Measurements from ENCODE around the gene B4GALNT3. TPM values are rescaled to one million over a fixed set of nuclear protein-coding genes. Genes with fewer than 3 reads are reported as not detected.

B4GALNT3 gene
- polyA plus RNA-seq, 2 of the 4 experiments (the other 2 are of a cell fraction), result 0.43 to 0.53 TPM

- TF ChIP-seq, protein P1, sequence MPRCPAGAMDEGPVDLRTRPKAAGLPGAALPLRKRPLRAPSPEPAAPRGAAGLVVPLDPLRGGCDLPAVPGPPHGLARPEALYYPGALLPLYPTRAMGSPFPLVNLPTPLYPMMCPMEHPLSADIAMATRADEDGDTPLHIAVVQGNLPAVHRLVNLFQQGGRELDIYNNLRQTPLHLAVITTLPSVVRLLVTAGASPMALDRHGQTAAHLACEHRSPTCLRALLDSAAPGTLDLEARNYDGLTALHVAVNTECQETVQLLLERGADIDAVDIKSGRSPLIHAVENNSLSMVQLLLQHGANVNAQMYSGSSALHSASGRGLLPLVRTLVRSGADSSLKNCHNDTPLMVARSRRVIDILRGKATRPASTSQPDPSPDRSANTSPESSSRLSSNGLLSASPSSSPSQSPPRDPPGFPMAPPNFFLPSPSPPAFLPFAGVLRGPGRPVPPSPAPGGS (IDR thresholded peaks at IDR 0.05), result no peak
- TF ChIP-seq KDM1A (IDR thresholded peaks at IDR 0.05; ENCODE audit: low read depth) (peak; percentile 89), CBX2 (IDR thresholded peaks at IDR 0.05; ENCODE audit: borderline replicate concordance, low read depth) (no peak), HES2 (IDR thresholded peaks at IDR 0.05) (no peak), NFE2L2 (conservative IDR thresholded peaks at IDR 0.05; ENCODE audit: low read length) (no peak), SMC3 (IDR thresholded peaks at IDR 0.05) (peak; percentile 96), BHLHE40 (IDR thresholded peaks at IDR 0.05; ENCODE audit: low read depth, low read length) (no peak), HOXB13 (CRISPR knock-in tag; IDR thresholded peaks at IDR 0.05; ENCODE audit: low read depth) (no peak), JUN (IDR thresholded peaks at IDR 0.05) (no peak; a peak in 1 of 5 replicates), JUNB (IDR thresholded peaks at IDR 0.05) (no peak), EHMT2 (IDR thresholded peaks at IDR 0.05; ENCODE audit: low read depth) (no peak), ZC3H11A (IDR thresholded peaks at IDR 0.05) (no peak), RAD21 (conservative IDR thresholded peaks at IDR 0.05 in 1 of 2, IDR thresholded peaks at IDR 0.05 in 1 of 2) (peak; percentile 95 to 98), KDM5A (IDR thresholded peaks at IDR 0.05) (no peak), CHD4 (IDR thresholded peaks at IDR 0.05; ENCODE audit: borderline replicate concordance) (peak; percentile 75; the same call in 1 of the 2 replicates), CHD2 (IDR thresholded peaks at IDR 0.05; ENCODE audit: low read length, partially characterized antibody) (no peak), POLR2A (IDR thresholded peaks at IDR 0.05; ENCODE audit: low read length) (no peak), CBX8 (IDR thresholded peaks at IDR 0.05) (no peak), FOXS1 (CRISPR knock-in tag; IDR thresholded peaks at IDR 0.05) (no peak), ZNF302 (CRISPR knock-in tag; IDR thresholded peaks at IDR 0.05) (no peak), HDAC2 (IDR thresholded peaks at IDR 0.05) (no peak), RCOR1 (IDR thresholded peaks at IDR 0.05; ENCODE audit: low read depth, low read length) (no peak), ZFP36 (IDR thresholded peaks at IDR 0.05; ENCODE audit: borderline replicate concordance, partially characterized antibody) (no peak), GATA3 (IDR thresholded peaks at IDR 0.05; ENCODE audit: borderline replicate concordance) (no peak), POLR2AphosphoS2 (conservative IDR thresholded peaks at IDR 0.05; ENCODE audit: low read length) (no peak), HOXB5 (CRISPR knock-in tag; IDR thresholded peaks at IDR 0.05) (no peak), HOXA7 (CRISPR knock-in tag; IDR thresholded peaks at IDR 0.05) (no peak)
- TF ChIP-seq, protein P2, sequence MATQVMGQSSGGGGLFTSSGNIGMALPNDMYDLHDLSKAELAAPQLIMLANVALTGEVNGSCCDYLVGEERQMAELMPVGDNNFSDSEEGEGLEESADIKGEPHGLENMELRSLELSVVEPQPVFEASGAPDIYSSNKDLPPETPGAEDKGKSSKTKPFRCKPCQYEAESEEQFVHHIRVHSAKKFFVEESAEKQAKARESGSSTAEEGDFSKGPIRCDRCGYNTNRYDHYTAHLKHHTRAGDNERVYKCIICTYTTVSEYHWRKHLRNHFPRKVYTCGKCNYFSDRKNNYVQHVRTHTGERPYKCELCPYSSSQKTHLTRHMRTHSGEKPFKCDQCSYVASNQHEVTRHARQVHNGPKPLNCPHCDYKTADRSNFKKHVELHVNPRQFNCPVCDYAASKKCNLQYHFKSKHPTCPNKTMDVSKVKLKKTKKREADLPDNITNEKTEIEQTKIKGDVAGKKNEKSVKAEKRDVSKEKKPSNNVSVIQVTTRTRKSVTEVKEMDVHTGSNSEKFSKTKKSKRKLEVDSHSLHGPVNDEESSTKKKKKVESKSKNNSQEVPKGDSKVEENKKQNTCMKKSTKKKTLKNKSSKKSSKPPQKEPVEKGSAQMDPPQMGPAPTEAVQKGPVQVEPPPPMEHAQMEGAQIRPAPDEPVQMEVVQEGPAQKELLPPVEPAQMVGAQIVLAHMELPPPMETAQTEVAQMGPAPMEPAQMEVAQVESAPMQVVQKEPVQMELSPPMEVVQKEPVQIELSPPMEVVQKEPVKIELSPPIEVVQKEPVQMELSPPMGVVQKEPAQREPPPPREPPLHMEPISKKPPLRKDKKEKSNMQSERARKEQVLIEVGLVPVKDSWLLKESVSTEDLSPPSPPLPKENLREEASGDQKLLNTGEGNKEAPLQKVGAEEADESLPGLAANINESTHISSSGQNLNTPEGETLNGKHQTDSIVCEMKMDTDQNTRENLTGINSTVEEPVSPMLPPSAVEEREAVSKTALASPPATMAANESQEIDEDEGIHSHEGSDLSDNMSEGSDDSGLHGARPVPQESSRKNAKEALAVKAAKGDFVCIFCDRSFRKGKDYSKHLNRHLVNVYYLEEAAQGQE (IDR thresholded peaks at IDR 0.05), result no peak
- TF ChIP-seq, protein P3, sequence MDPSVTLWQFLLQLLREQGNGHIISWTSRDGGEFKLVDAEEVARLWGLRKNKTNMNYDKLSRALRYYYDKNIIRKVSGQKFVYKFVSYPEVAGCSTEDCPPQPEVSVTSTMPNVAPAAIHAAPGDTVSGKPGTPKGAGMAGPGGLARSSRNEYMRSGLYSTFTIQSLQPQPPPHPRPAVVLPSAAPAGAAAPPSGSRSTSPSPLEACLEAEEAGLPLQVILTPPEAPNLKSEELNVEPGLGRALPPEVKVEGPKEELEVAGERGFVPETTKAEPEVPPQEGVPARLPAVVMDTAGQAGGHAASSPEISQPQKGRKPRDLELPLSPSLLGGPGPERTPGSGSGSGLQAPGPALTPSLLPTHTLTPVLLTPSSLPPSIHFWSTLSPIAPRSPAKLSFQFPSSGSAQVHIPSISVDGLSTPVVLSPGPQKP (IDR thresholded peaks at IDR 0.05; ENCODE audit: low read depth, low read length), result no peak
- TF ChIP-seq, protein P4, sequence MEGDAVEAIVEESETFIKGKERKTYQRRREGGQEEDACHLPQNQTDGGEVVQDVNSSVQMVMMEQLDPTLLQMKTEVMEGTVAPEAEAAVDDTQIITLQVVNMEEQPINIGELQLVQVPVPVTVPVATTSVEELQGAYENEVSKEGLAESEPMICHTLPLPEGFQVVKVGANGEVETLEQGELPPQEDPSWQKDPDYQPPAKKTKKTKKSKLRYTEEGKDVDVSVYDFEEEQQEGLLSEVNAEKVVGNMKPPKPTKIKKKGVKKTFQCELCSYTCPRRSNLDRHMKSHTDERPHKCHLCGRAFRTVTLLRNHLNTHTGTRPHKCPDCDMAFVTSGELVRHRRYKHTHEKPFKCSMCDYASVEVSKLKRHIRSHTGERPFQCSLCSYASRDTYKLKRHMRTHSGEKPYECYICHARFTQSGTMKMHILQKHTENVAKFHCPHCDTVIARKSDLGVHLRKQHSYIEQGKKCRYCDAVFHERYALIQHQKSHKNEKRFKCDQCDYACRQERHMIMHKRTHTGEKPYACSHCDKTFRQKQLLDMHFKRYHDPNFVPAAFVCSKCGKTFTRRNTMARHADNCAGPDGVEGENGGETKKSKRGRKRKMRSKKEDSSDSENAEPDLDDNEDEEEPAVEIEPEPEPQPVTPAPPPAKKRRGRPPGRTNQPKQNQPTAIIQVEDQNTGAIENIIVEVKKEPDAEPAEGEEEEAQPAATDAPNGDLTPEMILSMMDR (IDR thresholded peaks at IDR 0.05), result peak; percentile 92
- TF ChIP-seq, protein P5, sequence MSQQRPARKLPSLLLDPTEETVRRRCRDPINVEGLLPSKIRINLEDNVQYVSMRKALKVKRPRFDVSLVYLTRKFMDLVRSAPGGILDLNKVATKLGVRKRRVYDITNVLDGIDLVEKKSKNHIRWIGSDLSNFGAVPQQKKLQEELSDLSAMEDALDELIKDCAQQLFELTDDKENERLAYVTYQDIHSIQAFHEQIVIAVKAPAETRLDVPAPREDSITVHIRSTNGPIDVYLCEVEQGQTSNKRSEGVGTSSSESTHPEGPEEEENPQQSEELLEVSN (IDR thresholded peaks at IDR 0.05; ENCODE audit: borderline replicate concordance, low read depth), result no peak; the same call in 1 of the 2 replicates
- TF ChIP-seq, protein P6, sequence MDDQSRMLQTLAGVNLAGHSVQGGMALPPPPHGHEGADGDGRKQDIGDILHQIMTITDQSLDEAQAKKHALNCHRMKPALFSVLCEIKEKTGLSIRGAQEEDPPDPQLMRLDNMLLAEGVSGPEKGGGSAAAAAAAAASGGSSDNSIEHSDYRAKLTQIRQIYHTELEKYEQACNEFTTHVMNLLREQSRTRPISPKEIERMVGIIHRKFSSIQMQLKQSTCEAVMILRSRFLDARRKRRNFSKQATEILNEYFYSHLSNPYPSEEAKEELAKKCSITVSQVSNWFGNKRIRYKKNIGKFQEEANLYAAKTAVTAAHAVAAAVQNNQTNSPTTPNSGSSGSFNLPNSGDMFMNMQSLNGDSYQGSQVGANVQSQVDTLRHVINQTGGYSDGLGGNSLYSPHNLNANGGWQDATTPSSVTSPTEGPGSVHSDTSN (IDR thresholded peaks at IDR 0.05), result no peak
Measured at GRCh38 chr12:569803-570434, 110.2 kb downstream of the B4GALNT3 start (continued).
